SK-N-MC (cell line): Measurements from ENCODE around the gene CHMP2A.
A peak's percentile ranks its signal among the peaks of the same experiment; 100 is the strongest.

ENCODE experiments used
- DNase-seq: peaks from one replicate; pipeline ENCODE4 v3.0.0-alpha.2; 2011; ENCODE audit warnings: low read depth, low spot score
- H3K27ac ChIP-seq: fragments of 200-600 bp; sonication (generic); 2 replicates; pipeline ENCODE4 v1.5.1; 2016; ENCODE audit warnings: mixed run types
- H3K36me3 ChIP-seq: fragments of 200-600 bp; sonication (generic); 2 replicates; pipeline ENCODE4 v1.6.1; 2017; ENCODE audit warnings: antibody characterized with exemption, low read length, mixed read lengths; ENCODE audit not compliant: insufficient read depth
- H3K4me3 ChIP-seq: fragments of 200-600 bp; sonication (generic); 2 replicates; pipeline ENCODE4 v1.5.1; 2016
- H3K9ac ChIP-seq: fragments of 200-600 bp; sonication (generic); 2 replicates; pipeline ENCODE4 v1.8.0; 2017; ENCODE audit warnings: mixed run types, mixed read lengths; ENCODE audit not compliant: insufficient read length
- H3K9me3 ChIP-seq: fragments of 200-600 bp; sonication (generic); 2 replicates; pipeline ENCODE4 v1.6.1; 2017; ENCODE audit warnings: low read depth, mild to moderate bottlenecking, antibody characterized with exemption, low read length, moderate library complexity, mixed read lengths
- EZH2 ChIP-seq: fragments of 200-600 bp; sonication (generic); IDR thresholded peaks from one replicate; pipeline ENCODE4 v1.6.1; 2017; ENCODE audit warnings: antibody characterized with exemption
- FOXP2 ChIP-seq: optimal IDR thresholded peaks from 2 replicates; pipeline ENCODE3; 2011; ENCODE audit warnings: mild to moderate bottlenecking, moderate library complexity; ENCODE audit not compliant: insufficient read depth; ENCODE audit errors: extremely low read length, control extremely low read depth
- POLR2AphosphoS5 ChIP-seq: IDR thresholded peaks from 2 replicates; pipeline ENCODE4 v1.6.1; 2012; ENCODE audit warnings: mild to moderate bottlenecking, low read depth, low read length, borderline replicate concordance

Gene CHMP2A

DNA sequence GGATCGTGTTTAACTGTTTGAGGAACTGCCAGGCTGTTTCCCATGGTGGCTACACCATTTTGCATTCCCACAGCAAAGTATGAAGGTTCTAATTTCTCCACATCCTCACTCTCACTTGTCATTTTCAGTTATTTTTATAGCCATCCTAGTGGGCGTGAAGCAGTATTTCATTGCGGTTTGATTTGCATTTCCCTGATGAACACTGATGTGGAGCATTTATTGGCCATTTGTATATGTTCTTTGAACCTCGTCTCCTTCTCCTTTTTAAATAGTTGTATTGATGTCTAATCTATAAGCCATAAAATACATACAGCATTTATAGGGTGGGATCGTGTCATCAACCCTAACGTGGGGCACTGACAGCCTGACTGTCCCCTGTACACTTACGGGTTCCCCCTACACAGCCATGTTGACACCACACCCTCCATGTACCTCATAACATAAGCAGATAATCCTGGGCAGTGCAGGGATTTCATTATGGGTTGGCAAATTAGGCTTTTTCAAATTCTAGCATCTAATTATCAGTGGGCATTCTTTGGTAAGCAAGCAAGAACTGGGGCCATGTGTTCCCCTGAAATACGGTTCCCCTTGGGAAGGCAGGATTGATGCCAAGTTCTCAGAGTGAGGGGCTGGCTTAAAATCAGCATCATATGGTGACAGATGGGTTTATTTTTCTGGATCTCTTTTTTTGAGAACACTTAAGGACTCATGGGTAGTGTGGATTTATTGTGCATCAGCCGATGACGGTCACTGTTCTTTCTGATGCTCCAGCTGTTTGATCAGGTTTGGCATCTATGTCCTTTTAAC, 23.7 kb downstream of the CHMP2A start:
- H3K9me3 ChIP-seq, result no peaks in the 10 kb centered on the region
- no peak overlapping the region for H3K9ac ChIP-seq
- no peak overlapping the region for H3K27ac ChIP-seq
- no peaks in the 10 kb centered on the region for H3K36me3 ChIP-seq
- no peak for DNase-seq
- no peak overlapping the region for H3K4me3 ChIP-seq
- no peak for TF ChIP-seq POLR2AphosphoS5
- TF ChIP-seq FOXP2, result no peak
- TF ChIP-seq EZH2, result no peak

DNA sequence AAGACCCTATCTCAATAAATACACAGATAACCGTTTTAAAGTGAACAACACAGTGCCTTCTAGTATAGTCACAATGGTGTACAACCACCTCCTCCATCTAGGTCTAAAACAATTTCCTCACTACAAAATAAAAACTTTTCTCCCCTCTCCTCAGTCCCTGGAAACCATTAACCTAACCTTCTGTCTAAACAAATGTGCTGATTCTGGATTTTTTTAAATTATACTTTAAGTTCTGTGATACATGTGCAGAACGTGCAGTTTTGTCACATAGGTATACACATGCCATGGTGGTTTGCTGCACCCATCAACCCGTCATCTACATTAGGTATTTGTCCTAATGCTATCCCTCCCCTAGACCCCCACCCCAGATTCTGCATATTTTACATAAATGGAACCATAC, 25.5 kb downstream of the CHMP2A start:
- DNase-seq, result no peak
- Histone ChIP-seq H3K27ac (no peak overlapping the region), H3K4me3 (no peak overlapping the region), H3K9ac (no peak overlapping the region), H3K36me3 (no peaks in the 10 kb centered on the region), H3K9me3 (no peaks in the 10 kb centered on the region)
- TF ChIP-seq EZH2 (no peak), FOXP2 (no peak), POLR2AphosphoS5 (no peak)

DNA sequence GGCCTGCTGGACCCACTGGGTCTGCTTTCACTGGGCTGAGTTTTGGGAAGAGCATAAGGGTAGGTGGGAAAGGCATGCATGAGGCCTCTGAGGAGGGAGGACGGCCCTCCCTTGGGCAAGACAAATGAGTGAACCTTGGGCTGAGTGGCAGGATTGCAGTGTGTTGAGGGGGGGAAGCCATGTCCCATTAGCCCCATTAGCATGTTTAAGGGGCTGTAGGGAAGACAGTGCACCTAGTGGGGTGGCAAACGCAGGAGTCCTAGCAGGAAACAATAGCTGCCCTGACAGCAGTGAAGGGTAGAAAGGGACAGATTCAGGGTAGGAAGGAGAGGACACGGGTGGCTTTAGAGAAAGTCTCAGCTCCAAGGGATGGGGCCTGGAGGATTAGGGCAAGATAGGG, 32.2 kb downstream of the CHMP2A start:
- no peak for DNase-seq
- Histone ChIP-seq H3K9me3 (no peaks in the 10 kb centered on the region), H3K9ac (no peak overlapping the region), H3K27ac (no peak overlapping the region), H3K4me3 (no peak overlapping the region), H3K36me3 (no peaks in the 10 kb centered on the region)
- TF ChIP-seq EZH2, result no peak
- TF ChIP-seq FOXP2, result no peak
- no peak for TF ChIP-seq POLR2AphosphoS5

DNA sequence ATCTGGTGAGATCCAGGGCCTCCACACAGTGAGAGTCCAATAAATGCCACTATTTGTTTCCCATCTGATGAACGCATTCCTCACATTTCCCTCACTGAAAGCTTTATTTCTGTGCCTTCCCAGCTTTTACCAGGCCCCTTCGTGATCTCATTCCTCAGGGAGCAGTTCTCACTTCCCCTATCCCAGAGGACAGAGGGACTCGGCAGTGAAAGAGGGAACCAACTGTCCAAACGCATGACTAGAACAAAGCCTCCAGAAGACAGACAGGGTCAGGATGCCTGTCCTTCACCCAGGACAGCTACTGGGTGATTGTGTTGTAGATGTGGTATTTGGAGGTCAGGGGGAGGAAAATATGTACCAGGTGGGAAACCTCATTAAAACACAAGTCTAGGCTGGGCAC, 33.3 kb downstream of the CHMP2A start:
- H3K27ac ChIP-seq, result peak overlapping the region; percentile 17; the same call in 1 of the 2 replicates
- no peak for DNase-seq
- H3K9me3 ChIP-seq, result no peaks in the 10 kb centered on the region
- H3K36me3 ChIP-seq, result peaks cover 4% of the 10 kb centered on the region; the same call in 1 of the 2 replicates
- no peak for TF ChIP-seq FOXP2
- no peak for TF ChIP-seq POLR2AphosphoS5
- TF ChIP-seq EZH2, result no peak
- H3K9ac ChIP-seq, result no peak overlapping the region
- H3K4me3 ChIP-seq, result no peak overlapping the region

DNA sequence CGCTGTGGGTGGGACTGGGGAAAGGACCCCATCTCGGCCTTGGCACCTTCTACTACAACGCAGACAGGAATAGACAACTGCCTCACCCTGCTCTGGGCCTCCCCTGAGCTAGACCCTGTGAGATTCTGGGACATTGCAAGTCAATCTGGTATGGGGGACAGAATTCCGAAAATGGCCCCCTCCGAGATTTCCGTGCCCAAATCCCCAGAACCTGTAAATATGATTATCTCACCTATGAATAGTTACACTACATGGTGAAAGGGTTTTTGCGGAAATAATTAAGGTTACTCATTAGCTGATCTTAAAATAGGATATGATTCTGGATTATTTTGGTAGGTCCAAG, 34.7 kb downstream of the CHMP2A start:
- peak overlapping the region; percentile 95 for H3K27ac ChIP-seq
- H3K4me3 ChIP-seq, result peak overlapping the region; percentile 97
- no peak for DNase-seq
- peak overlapping the region; percentile 97 for H3K9ac ChIP-seq
- peaks cover 14% of the 10 kb centered on the region; the same call in 1 of the 2 replicates for H3K36me3 ChIP-seq
- TF ChIP-seq FOXP2, result no peak
- no peak for TF ChIP-seq EZH2
- TF ChIP-seq POLR2AphosphoS5, result no peak
- H3K9me3 ChIP-seq, result no peaks in the 10 kb centered on the region

DNA sequence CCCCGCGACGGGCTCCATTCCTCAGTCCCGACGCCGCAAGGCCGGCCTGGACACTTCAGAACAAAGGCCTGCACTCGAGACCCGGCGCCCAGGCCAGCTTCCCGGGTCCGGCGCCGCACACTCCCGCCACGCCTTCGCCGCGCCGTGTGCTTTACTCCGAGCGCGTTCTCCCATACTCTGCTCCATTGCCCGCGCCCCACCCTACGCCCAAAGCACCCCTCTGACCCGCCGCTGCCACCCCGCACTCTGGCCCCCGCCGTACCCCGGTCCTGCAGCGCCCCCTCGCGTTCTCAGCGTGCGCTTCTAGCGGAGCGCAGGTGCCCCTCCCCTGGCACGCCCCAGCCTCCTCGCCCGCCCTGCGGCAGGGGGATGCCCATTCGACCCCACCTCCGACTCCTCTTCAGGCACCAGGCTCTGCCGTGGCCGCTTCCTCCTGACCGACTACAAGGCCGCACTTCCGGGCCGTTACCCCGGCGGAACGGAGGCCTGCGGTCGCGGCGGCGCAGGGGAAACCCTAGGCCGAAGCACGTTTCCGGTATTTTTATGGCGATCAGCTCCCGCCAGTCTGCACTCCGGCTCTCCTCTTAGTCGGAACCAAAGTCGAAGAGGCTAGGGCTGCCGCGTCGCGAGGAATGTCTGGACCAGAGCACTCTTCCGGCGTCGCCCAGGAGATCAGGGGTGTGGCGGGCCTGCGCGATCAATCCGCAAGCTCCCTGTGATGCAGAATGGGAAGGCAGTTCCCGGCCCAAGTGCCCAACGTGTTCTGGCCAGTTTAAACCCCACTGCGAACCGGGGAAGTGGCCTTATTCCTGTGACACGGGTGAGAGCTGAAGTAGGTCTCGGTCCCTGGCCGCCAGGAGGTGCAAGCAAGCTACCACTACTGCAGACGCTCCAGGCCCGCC, 35.3 kb downstream of the CHMP2A start, which contains the start of gene ZBTB45:
ZBTB45 (minus strand) TSS at position 456 of the 902 bp plus-strand sequence. CDS start 2,137 bp downstream, outside the sequence.
- Histone ChIP-seq H3K9ac (peak within 1 kb of the TSS; percentile 97), H3K36me3 (peaks cover 14% of the 10 kb centered on the region; the same call in 1 of the 2 replicates), H3K9me3 (no peaks in the 10 kb centered on the region), H3K4me3 (peak within 1 kb of the TSS; percentile 97), H3K27ac (peak within 1 kb of the TSS; percentile 95)
- peak; percentile 93 for DNase-seq
- TF ChIP-seq POLR2AphosphoS5, result peak; percentile 84
- peak; percentile 83 for TF ChIP-seq FOXP2
- no peak for TF ChIP-seq EZH2

DNA sequence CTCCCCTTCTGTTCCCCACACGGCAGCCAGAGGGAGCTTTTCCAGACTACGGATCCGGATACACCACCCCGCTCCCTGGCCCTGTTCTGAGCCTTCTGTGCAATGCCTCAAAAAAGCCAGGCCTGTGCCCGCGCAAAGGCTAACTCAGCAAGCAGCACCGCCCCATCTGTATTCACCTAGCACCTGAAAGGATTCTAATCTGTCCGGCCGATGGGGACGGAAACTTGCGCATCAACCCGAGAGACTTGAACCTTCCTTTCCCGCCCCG, 35.9 kb downstream of the CHMP2A start:
- Histone ChIP-seq H3K9me3 (no peaks in the 10 kb centered on the region), H3K27ac (peak overlapping the region; percentile 95), H3K36me3 (peaks cover 14% of the 10 kb centered on the region; the same call in 1 of the 2 replicates), H3K4me3 (peak overlapping the region; percentile 97), H3K9ac (peak overlapping the region; percentile 97)
- no peak for DNase-seq
- no peak for TF ChIP-seq FOXP2
- no peak for TF ChIP-seq EZH2
- TF ChIP-seq POLR2AphosphoS5, result peak; percentile 35; the same call in 1 of the 2 replicates

DNA sequence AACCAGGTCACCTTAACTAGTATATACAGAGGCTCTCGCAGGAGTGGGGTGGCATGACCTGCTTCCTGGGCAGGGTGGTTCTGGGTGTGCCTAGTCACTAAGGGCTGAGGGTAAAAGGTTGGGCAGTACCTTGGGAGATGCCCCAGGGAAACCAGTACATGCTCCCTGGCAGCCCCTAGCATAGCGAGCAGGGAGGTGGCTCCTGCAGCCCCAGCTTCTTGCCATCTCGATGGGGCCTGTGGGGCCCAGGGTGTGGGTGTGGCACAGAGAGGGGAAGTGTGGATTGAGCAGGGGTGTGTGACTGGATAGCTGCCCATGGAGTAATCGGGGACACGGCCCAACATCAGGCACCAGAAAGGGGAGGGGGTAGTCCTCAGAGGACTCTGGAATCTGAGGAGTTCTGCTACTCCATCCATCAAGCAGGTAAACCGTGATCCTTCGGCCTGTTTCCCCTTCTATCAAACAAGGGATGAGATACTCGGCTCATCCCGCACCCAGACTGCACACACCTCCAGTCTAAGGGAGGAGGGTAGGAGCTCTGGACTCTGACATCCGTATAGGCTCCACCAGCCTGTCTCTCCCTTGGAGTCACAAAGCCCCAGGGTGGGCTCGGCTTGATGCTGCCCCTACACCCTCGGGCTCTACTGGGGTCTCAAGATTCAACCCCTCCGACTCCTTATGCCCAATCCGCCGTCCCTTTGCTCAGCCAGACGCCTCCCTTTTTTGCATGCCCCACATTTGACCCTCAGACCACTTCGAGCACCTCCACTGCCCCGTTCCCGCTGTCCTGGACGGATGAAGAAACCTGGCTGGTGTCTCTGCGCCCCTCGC, 36.4 kb downstream of the CHMP2A start:
- H3K27ac ChIP-seq, result peak overlapping the region; percentile 95
- TF ChIP-seq POLR2AphosphoS5 (no peak; the same call in 1 of the 2 replicates), FOXP2 (no peak), EZH2 (no peak)
- DNase-seq, result no peak

More for the DNA sequence above, 36.4 kb downstream of the CHMP2A start:
- Histone ChIP-seq H3K9ac (peak overlapping the region; percentile 97), H3K4me3 (peak overlapping the region; percentile 97), H3K36me3 (peaks cover 14% of the 10 kb centered on the region; the same call in 1 of the 2 replicates), H3K9me3 (no peaks in the 10 kb centered on the region)
